GM21786 (cell line): ENCODE results near the gene PLPP4.
A peak's percentile ranks its signal among the peaks of the same experiment; 100 is the strongest.

Source experiments
- ATAC-seq: cut with Tn5 transposase; IDR thresholded peaks from one replicate; pipeline ENCODE4 v1.9.1; 2021; ENCODE audit not compliant: unreplicated experiment

PLPP4 gene

DNA sequence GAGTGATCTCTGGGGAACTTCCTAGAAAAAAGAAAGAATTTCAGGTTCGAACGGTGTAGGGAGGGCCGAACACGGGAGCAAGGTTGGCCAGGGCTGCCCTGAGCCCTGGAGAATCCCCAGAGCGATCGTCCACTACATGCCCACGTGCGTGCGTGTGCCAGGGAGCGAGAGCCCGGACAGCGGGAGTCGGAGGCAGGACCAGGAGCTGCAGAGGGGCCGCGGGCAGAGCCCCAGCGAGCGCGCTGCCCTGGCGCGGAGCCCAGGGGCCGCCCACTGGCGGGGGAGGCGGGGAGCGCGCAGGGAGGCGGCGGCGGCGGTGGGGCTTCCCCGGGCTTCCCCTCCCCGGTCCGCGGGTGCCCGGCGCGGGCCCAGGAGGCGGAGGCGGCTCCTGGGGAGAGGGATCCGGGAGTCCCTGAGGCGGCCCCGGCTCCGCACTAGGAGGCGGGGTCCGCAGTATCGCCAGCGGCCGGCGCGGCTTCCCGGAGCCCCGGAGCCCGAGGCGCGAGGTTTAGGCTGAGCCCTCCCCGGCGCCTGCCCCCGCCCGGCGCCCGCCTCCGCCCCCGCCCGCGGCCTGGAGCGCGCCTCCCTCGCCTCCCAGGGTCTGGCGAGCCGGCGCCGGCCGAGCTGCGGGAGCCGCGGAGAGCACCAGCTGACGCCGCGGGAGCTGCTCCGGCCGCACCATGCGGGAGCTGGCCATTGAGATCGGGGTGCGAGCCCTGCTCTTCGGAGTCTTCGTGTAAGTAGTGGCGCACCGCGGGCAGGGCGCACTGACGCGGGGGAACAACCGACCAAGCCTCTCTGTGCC, at the start of gene PLPP4:
Gene PLPP4 (plus strand): TSS at position 602 of the 805 bp plus-strand sequence. CDS start 79 bp downstream, at position 681.
- ATAC-seq: no peak

DNA sequence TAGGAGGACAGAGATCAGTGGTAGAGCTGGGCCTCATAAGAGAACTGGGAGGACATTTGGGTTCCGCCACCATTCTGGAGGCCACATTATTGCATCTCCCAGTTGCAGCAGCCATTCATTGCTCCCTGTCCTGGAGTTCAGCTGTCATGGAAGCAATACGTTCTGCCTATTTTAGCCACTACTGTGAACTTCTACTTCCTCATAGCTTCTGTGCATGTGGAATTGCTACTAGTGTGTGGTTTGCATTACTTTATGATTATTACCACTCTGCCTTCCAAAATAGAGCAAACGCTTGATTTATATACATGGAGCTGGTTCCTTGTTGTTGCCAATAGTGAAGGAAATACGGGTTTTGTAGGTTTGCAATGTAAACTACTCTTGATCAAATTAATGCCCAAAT, 47.2 kb upstream of the PLPP4 start:
- no peak for ATAC-seq

DNA sequence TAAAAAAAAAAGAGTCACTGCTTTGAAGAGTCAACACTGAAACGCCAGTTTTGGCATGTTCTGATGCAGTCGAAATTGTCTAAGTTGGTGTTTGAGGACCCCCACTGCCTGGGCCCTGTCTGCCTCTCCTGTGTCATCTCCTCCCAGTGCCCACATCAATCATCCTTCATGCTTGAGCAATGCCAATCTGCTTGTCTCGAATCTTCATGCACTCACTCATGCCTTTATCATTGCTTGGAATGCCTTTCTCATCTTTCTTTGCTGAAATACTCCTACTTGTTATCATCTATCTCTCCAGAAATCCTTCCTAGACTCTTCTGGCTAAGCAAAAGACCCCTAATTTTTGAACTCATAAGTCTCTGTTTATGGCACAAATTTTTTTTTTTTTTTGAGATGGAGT, 42.1 kb upstream of the PLPP4 start:
- no peak for ATAC-seq

DNA sequence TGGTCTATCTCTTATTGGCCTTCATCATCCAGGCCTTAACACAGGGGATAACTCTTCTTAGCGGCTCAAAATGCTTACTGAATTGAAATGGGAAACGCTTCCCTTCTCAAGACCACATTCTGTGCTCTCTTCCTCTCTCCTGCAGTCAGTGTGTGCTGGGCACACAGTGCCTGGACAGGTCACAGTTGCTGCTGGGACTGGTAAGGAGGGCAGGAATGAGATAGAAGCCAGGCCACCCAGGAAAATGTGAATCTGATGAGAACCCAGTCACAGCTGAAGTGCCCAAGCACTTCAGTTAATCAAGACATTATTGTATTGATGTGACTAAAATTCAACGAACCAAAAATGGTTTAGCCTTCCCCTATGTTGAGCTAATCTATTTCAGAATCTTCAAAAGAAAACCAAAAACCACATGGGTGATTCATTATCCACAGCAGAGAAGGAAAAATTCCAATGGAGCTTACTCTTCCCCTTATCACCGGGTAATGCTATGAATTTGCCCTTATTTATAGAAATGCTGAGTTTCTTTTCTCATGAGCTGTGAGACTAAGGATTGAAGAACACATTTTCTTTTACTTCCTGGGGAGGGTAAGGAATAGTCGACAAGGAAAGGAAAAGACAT, 41.2 kb upstream of the PLPP4 start:
- no peak for ATAC-seq

DNA sequence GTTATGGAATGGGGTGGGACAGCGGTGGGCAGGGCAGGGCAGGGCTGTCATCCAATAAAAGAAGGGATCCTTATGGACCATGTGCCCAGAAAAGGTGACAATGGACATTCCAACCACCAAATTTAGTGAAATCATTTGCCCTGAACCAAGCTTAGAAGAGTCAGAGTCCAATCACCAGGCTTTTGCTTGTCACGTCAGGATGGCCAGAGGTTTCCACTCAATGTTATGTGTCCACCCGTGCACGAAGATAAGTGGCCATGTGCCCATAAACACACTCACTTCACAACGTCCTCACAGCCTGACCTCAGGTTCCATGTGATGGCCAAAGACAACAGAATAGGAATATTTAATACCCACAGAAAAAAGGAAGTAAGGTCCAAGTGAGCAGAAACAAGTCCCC, 36.6 kb upstream of the PLPP4 start:
- ATAC-seq: no peak

DNA sequence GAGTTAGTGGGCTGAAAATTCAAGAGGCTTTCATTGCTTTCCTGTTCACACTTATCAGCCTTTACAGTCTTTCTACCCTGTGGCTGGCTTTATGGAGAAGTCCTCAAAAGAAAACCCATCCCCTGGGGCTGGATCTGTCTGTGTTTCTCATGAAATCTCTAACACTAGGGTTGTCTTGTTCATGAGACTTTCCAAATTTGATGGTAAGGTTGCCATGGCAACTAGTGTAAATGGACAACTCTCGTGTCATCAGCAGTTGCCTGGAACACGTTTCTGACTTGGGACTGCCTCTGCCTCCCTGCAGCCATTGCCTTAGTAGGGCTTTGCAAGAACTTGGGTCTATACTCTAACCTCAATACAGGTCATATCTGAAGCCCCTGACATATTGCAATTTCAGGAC, 35.8 kb upstream of the PLPP4 start:
- no peak for ATAC-seq

DNA sequence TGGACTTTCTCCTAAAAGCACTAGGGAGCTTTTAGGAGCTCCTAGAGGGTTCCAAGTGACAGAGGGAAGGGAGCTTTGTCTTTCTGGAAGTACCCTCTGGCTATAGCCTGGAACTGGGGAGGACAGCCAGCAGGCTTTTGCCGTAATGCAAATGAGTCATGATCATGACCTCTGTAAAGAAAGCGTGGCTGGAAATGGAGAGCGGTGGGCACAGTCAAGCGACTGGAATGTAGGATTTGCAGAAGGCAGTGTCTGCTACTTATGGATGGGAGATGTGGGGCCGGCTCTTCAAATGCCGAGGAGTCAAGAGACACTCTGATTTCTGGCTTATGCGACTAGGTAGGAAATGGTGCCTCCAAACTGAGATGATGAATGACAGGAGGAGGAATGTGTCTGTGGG, 34.6 kb upstream of the PLPP4 start:
- no peak for ATAC-seq

DNA sequence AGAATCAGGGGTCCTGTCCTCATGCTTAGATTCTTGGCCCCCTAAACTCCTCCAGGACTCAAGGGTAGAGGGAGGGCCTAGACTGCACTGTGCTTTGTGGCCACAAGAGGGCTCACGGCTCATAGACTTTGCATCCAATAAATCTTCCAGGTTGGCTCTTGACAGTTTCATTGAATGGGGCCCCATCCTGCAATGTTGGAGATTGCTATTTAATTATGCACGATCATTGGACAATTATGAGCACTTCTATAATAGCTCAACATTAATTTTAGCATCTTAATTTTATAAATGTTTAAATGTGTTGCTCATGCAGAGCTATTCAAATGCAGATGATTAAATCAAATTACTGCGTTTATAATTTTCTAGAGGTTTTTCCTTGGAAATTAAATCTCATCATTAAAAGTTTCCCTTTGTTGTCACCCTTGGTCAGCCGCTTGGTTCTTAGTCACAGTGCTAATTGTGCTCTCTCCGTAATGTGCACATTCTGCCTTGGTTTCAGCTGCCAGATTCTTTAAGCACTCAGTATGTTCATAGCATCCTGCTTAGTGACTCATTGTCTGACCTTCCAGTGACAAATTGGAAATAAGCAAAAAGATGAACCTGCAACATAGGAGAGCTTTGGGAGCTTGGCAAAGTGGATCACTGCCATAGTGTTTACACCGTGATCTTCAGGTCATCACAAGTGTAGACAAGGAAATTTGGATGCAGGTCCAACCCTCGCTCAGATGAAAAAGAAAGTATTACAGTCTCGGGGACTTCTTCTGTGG, 33.4 kb upstream of the PLPP4 start:
- peak; percentile 62 for ATAC-seq

DNA sequence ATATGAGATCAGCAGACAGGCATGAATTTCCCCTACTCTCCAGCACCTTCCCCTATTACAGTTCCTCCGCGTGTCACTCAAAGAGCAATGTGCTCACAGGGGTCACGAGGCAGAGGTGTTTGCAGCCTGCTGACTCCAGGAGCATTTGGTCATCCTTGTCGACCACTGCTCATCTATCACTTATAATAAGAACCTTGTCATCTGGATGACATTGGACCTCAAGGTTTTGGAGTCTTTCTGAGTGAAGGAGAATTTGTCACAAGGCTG, 32.9 kb upstream of the PLPP4 start:
- ATAC-seq: no peak

DNA sequence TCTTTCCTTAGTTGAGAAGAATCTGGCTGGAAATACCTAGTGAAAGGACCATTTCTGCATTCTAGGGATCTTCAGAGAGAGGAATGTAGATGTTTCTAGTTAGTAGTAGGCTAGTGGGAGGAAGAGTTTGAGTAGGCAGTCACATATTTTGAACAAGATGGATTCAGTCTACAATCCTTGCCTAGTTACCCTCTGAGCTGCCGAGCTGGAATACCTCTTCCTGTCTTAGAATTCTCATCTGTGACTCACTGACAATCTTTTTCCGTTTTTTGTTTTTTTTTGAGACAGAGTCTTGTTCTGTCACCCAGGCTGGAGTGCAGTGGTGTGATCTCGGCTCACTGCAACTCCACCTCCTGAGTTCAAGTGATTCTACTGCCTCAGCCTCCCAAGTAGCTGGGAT, 30.7 kb upstream of the PLPP4 start:
- ATAC-seq: no peak

DNA sequence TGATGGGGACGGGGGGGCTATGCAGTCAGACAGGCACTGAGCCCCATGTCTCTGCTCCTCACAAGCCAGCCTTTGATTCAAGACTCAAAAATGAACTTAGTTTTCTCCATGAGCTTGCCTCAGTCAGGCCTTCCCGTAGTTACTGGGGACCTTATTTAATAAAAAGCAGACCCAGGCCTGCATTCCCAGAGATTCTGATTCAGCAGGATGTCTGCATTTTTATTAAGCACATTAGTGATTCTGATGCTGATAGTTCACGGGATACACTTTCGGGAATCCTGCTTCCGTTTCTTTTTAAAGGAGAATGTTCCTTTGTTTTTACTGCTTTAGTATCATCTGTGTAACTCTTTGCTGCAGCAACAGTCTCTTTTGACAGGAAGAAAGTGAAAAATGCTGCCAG, 28.3 kb upstream of the PLPP4 start:
- no peak for ATAC-seq

DNA sequence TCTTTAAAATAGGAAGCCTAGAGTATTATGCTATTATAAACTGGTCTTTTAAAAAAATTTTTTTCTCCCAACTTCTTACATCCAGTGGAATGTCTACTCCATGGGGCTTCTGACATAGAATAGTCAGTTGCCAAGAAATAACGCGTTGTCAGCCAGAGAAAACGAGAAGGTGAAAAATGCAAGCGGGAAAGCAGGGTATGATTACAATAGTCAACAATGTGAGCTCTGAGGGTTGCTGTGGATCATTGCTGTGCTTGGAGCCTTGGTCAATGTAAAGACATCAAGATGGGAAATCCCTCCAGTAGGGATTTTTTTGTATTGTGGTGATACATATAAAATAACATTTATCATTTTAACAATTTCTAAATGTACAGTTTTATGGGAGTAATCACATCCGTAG, 27.6 kb upstream of the PLPP4 start:
- ATAC-seq: no peak

DNA sequence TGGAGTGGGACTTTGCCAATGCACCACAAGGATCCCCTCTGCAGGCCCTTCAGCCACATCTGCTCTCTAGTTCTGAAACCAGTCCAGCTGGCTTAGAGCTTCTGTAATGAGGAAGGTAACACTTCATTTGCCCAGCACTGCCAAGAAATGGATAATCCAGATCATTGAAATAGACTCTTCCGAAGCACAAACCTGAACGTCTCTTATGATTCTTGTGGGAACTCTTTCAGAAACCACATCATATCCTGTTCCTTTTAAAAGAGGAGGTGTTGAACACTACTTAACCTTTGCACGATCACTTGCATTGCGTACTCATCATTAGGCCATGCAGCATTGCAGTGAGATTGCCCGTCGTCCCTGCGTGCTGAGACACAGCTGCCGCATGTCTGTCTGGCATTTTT, 25.8 kb upstream of the PLPP4 start:
- ATAC-seq: no peak

DNA sequence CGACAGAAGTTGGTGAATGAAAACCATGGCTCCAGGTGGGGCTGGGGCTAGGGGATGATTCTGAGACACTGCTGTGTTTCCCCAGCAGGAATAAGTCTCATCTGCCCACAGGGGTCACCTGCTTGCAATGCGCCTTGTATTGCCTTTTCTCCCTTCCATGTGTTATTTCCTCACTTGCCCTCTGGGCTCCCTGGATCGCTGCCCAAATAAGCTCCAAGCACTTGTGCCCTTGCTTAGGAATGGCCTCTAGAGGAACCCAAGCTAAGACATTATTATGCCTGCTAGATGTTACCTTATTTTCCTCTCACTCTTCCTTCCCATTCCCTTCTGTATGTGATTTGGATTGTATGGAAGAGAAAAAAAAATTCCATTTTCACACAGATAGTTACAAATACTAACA, 24.8 kb upstream of the PLPP4 start:
- no peak for ATAC-seq

DNA sequence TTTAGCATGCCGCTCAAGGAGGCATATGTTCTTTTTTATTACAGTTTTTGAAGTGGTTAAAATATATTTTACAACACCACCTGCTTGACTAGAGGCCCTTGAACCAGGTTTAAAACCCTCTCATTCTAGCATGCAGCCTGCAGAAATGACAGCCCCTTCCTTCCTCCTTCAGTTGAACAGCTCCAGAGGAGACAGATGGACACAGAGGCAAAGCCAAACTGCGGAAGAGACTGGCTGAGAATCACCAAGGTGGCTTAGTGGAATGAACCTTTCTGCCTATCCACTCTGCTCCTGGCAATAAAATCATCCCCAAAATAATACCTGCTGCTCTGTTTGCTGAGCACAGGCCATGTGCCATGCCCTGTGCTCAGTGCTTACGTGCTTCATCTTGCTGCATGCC, 23.9 kb upstream of the PLPP4 start:
- no peak for ATAC-seq

DNA sequence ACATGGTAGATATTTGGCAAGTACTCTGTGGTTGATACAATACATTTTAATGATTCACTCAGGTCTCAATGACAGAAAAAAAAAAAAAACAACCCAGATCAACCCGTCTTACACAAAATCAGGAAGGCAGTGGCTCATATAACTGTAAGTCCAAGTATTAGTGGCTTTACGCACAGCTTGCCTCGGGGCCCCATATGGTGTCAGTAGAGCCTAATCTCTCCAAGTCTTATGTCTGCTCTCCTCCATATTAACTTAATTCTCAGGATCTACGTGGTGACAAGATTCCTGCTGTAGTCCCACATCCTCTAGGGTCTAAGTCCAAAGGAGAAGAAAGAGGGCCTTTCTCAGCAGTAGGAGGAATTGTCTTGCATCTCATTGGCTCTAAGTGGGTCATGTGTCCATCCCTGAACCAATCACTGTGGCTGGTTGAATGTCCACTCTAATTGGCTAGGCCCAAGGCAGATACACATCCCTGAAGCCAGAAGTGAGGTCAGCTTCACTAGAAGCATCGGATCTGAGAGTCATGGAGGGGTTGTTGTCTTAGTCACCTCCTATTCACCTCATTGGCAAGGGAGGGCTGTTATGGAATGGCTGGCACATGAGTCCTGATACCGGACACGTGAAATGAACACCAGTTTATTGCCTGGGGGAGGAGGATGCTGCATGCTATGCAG, 20.5 kb upstream of the PLPP4 start:
- ATAC-seq: no peak

DNA sequence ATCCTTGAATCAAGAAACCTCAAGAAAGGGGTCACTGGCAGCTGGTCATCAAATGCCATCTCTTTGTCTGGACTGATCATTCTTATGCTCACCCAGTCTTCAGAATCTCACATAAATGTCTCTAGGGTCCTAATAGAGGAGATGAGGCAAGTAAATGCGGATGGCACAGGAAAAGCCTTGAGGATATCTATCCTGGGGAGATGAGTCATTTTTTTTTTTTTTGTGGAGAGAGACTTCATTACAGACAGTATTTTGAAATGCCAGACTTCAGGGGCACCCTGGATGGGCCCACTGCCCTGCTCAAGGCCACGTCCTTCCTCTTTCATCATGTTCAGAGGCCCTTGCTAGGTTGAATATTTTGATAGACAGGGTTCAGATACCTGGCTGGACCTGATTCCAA, 19.5 kb upstream of the PLPP4 start:
- no peak for ATAC-seq

DNA sequence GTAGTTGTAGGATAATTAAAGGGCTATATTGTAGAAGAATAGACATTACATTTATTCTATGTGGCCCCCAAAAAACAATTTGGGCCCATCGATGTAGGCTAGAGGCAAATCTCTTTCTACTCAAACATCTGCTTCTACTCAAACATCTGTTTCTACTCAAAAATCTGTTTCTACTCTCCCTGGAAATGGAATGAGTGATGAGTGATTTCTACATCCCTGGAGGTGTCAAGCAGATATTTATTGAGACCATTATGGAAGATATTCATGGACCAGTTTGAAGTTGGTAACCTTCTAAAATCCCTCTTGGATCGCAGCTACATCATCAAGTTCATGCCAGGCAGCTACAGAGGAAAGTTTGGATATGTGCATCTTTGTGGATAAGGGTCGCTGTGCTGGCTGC, 5.1 kb upstream of the PLPP4 start:
- ATAC-seq: no peak

DNA sequence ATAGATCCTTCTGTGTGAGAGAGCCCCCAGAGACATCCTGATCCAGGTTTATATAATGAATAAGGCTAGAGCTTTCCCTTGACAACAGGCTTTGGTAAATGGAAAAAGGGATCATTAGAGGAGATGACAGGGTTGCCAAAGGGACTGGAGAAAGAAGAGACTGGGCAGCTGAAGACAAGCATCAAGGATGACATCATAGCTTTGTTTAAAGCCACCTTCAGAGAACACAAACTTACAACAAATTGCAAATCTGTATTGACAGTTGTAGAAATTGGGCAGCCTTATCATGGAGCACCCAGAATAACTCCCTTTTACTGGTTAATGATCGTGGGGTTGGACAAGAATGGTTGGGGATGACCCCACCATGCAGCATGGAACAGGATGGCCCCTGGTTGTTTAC, 3.7 kb upstream of the PLPP4 start:
- no peak for ATAC-seq

DNA sequence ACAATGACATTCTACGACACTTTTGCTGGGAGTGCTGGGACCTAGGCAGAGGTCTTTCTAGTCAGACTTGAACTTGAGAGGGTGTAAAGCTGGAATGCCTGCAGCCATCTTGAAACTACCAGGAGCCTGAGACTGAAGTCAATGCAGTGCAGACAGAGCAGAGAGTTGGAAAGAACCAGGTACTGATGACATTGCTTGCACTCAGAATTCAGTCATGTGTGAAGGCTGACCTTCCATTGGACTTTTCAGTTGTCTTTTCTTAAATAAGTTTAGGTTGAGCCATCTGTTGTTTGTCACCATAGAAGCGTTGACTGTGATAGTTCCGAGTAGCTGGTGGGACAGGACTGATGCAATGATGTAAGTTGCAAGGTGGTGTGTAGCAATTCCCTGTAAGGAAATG, 3.1 kb upstream of the PLPP4 start:
- ATAC-seq: no peak

DNA sequence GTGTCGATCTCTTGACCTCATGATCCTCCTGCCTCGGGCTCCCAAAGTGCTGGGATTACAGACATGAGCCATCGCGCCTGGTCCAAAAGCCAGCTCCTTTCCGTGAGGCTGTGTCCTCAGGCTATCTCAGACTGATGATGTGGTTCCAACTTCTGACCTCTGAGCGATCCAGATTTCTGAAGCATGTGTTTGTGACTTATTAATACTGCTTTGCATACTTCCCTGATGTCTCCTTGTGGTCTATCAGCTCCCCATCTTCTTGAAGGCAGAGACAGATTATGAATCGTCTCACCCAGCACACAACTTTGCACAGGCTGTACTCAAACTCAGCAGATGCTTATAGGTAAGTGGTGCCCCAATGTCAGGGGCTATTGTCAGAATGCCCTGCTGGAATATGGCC, 2.0 kb upstream of the PLPP4 start:
- ATAC-seq: no peak

DNA sequence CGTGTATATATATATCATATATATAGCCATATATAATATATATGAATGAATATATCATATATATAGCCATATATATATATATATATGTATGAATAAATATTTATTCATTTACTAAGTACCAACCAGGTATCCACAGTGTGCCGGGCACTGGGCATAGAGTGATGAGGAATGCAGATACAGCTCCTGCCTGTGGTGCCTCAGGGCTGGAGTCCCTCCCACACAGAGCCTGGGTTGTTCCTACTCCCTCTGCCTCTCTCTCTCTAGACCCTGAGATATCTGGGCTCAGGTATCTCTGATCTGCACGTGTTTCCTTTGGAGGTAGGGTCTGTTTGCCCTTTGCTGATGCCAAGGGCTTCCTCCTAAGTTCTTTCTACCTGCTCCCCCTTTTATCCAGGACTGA, 1.4 kb upstream of the PLPP4 start:
- ATAC-seq: no peak
